ENCODE measurements around the gene SWAP70. TPM values are rescaled to one million over a fixed set of nuclear protein-coding genes. Genes with fewer than 3 reads are reported as not detected.
A peak's percentile ranks its signal among the peaks of the same experiment; 100 is the strongest.

SWAP70 gene
- polyA plus RNA-seq, 1 experiment = 24.6 TPM

DNA sequence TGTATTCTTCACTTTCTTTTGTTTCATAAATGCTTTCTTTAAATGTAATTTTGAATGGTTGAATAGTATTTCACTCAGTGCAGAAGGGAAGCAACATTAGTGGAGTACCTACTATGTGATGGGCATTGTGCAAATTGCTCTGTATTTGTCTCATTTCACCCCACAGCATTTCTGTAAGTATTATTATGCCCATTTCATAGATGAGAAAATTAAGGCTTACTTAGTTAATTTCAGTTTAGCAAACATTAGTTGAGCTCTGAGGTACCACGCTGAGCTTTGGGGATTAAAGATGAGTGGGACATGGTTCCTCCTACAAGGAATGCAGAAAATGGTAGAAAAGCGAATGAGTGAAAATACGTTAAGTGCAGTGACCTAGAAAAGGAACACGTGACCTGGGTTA is 58.1 kb downstream of the SWAP70 start:
- ChIA-PET CTCF (interaction anchor here (1.2 kb wide), 1 partner anchor 215 kb away, joined by 8 read pairs; no protein-coding TSS in a partner anchor), POLR2A (no interaction called here)
- H3K9me3 ChIP-seq (ENCODE audit: control insufficient read depth, insufficient read depth, low read length) = no peaks in the 10 kb centered on the region

DNA sequence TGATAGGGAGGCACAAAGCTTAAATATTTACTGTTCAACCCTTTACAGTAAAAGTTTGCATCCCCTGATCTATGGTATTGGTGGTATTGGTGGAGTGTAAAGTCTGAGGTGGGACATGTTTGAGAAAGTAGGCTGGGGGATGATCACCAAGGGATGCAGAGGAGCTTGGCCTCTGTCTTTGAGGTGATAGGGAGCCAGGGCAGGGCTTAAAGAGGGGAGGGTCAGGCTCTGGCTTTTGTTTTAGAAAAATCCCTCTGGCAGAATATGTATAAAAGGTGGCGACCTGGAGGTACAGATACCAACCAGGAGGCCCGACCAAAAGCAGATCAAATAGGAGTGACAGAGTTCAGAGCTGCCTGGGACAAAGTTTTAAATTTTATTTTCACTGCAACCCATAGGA is 59.0 kb downstream of the SWAP70 start:
- DNase-seq (ENCODE audit: low read depth, low spot score) = no peak
- TF ChIP-seq, protein P1, sequence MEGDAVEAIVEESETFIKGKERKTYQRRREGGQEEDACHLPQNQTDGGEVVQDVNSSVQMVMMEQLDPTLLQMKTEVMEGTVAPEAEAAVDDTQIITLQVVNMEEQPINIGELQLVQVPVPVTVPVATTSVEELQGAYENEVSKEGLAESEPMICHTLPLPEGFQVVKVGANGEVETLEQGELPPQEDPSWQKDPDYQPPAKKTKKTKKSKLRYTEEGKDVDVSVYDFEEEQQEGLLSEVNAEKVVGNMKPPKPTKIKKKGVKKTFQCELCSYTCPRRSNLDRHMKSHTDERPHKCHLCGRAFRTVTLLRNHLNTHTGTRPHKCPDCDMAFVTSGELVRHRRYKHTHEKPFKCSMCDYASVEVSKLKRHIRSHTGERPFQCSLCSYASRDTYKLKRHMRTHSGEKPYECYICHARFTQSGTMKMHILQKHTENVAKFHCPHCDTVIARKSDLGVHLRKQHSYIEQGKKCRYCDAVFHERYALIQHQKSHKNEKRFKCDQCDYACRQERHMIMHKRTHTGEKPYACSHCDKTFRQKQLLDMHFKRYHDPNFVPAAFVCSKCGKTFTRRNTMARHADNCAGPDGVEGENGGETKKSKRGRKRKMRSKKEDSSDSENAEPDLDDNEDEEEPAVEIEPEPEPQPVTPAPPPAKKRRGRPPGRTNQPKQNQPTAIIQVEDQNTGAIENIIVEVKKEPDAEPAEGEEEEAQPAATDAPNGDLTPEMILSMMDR (IDR thresholded peaks at IDR 0.05; ENCODE audit: low read depth, low read length) = no peak
- H3K27ac ChIP-seq (ENCODE audit: low read depth, low read length) = no peak overlapping the region
- H3K27me3 ChIP-seq (ENCODE audit: control insufficient read depth, insufficient read depth, low read length) = no peaks in the 10 kb centered on the region
- ChIA-PET POLR2A (interaction anchor here (1.0 kb wide), 1 partner anchor 262 kb away, joined by 3 read pairs; the partner anchor contains the start of gene ZNF143), CTCF (no interaction called here)
- H3K4me3 ChIP-seq (ENCODE audit: low read depth, low read length) = no peak overlapping the region
- no peaks in the 10 kb centered on the region for H3K9me3 ChIP-seq (ENCODE audit: control insufficient read depth, insufficient read depth, low read length)

More for the DNA sequence above, 58.1 kb downstream of the SWAP70 start:
- DNase-seq (ENCODE audit: low read depth, low spot score) = no peak
- H3K27ac ChIP-seq (ENCODE audit: low read depth, low read length) = no peak overlapping the region
- TF ChIP-seq, protein P1 (IDR thresholded peaks at IDR 0.05; ENCODE audit: low read depth, low read length) = no peak
- no peaks in the 10 kb centered on the region for H3K27me3 ChIP-seq (ENCODE audit: control insufficient read depth, insufficient read depth, low read length)
- H3K4me3 ChIP-seq (ENCODE audit: low read depth, low read length) = no peak overlapping the region

DNA sequence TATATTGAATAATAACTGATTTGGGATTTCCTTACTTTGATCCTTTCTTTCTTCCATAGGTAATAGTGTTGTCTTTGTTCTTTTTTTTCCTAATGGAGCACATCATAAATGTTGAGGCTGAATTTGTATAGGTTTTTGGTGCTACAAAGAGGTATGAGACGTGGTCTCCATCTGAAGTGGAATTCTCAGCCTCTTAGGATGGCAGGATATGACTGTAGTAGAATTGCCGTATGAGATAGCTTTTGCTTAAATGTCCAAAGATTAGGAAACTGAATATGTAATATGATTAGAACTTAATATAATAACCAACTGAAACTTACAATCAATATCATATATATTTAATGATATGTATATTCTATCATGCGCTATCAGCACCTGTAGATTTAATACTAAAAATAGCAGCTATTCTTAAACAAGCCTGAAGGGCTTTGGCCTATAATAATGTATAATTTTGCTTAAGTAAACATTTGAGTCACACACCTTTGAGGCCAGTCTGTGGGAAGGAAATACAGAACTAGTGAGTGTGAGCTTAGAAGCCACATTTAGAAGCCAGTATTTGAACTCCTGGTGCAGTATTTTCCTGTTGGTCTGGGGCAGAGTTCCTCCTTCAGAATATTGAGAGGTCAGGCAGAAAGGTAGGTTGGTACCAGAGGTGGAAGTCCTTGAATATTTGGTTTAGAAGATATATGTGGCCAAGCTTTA is 62.6 kb downstream of the SWAP70 start:
- ChIA-PET POLR2A (interaction anchor here (0.6 kb wide), 1 partner anchor 203 kb away, joined by 7 read pairs; no protein-coding TSS in a partner anchor), CTCF (interaction anchor here (1.6 kb wide), 1 partner anchor 22 kb away, joined by 5 read pairs; no protein-coding TSS in a partner anchor)
- TF ChIP-seq, protein P1 (IDR thresholded peaks at IDR 0.05; ENCODE audit: low read depth, low read length) = no peak
- Histone ChIP-seq H3K4me3 (ENCODE audit: low read depth, low read length) (no peak overlapping the region), H3K27ac (ENCODE audit: low read depth, low read length) (no peak overlapping the region), H3K27me3 (ENCODE audit: control insufficient read depth, insufficient read depth, low read length) (no peaks in the 10 kb centered on the region), H3K9me3 (ENCODE audit: control insufficient read depth, insufficient read depth, low read length) (no peaks in the 10 kb centered on the region)
- DNase-seq (ENCODE audit: low read depth, low spot score) = peak; percentile 37

DNA sequence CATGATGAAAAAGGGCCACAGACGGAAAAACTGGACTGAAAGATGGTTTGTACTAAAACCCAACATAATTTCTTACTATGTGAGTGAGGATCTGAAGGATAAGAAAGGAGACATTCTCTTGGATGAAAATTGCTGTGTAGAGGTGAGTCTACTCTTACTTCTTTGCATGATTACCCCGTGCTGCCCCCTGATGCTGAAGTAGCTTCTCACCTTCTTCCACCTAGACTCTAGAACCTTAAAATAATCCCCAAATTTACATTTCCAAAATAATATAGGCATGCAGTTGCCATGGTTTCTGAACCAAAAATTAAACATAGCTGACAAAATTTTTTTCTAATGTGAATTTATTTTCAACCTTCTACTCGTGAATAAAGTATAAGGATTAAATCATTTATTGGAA is 64.2 kb downstream of the SWAP70 start:
- CTCF ChIA-PET = interaction anchor here (0.5 kb wide), 1 partner anchor 813 kb away, joined by 3 read pairs; no protein-coding TSS in a partner anchor

DNA sequence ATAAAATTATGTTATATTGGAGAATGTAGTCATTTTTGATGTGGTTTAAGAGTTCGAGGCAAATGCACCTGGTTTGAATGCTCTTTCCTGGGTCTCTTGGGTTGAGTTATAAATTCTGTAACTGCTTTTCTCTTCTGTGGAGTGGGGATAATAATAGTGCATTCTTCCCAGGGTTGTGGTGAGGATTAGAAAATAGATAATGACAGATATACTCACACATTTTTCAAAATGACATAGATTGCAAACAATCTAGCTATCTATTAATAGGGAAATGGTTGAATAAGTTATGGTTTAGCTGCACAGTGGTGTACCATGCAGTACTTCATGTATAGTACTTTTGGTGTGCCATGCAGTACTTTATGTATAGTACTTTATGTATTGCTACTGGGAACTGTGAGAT is 67.4 kb downstream of the SWAP70 start:
- Histone ChIP-seq H3K27ac (ENCODE audit: low read depth, low read length) (no peak overlapping the region), H3K4me3 (ENCODE audit: low read depth, low read length) (no peak overlapping the region), H3K9me3 (ENCODE audit: control insufficient read depth, insufficient read depth, low read length) (no peaks in the 10 kb centered on the region), H3K27me3 (ENCODE audit: control insufficient read depth, insufficient read depth, low read length) (no peaks in the 10 kb centered on the region)
- TF ChIP-seq, protein P1 (IDR thresholded peaks at IDR 0.05; ENCODE audit: low read depth, low read length) = no peak
- POLR2A ChIA-PET = no interaction called here
- no peak for DNase-seq (ENCODE audit: low read depth, low spot score)
- CTCF ChIA-PET = no interaction called here

More for the DNA sequence above, 64.2 kb downstream of the SWAP70 start:
- H3K27ac ChIP-seq (ENCODE audit: low read depth, low read length) = no peak overlapping the region
- H3K27me3 ChIP-seq (ENCODE audit: control insufficient read depth, insufficient read depth, low read length) = no peaks in the 10 kb centered on the region
- no peak for DNase-seq (ENCODE audit: low read depth, low spot score)
- no peaks in the 10 kb centered on the region for H3K9me3 ChIP-seq (ENCODE audit: control insufficient read depth, insufficient read depth, low read length)
- H3K4me3 ChIP-seq (ENCODE audit: low read depth, low read length) = no peak overlapping the region
- TF ChIP-seq, protein P1 (IDR thresholded peaks at IDR 0.05; ENCODE audit: low read depth, low read length) = no peak
- POLR2A ChIA-PET = no interaction called here

Data from AG04450 (cell line).